ENCODE data around the gene STAT3.

The STAT3 gene

DNA sequence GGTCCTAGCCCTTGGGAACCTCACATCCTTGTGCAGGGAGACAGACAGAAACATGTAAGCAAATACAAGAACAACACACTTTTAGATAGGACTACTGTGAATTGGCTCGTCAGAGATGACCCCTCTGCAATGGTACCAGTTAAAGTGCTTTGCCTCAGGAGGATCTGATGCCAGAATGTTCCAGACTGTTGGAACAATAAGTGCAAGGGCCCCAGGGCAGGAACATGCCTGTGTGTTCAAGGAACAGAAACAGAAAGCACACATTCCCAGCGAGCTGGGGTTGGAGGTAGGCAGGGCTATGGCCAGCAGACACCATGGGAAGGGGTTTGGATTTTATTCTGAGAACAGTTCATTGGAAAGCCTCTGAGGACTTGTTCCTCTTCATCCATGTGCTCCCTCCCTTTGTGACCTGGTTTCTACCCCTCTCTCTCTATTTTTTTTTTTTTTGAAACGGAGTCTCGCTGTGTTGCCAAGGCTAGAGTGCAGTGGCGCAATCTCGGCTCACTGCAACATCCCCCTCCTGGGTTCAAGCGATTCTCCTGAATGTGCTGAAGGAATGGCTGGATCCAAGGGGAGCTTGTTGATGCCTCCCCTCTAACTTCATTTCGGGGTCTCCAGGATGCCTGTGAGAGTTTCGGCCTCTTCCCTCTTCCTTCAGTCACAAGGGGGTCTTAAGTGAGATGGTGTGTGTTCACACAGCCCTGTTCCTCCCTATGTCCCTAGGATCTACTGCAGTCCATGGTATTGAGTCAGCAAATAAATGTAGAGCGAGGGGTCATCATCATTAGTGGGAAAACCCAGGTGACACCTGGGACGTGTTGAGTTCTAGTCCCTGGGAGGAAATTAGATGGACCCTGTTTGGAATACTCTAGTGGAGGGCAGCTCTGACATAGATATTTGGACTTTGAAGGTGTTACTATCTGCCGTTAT, 93.5 kb downstream of the STAT3 start:
- DNase-seq: no peak

DNA sequence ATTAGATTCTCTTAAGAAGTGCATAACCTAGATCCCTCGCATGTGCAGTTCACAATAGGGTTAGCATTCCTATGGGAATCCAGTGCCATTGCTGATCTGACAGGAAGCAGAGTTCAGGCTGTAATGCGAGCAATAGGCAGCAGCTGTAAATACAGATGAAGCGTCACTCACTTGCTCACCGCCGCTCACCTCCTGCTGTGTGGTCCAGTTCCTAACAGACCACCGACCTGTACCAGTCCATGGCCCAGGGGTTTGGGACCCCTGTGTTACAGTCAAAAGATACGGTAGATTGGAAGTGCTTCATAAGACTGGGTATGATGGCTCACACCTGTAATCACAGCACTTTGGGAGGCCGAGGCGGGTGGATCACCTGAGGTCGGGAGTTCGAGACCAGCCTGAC, 97.1 kb downstream of the STAT3 start:
- no peak for DNase-seq

DNA sequence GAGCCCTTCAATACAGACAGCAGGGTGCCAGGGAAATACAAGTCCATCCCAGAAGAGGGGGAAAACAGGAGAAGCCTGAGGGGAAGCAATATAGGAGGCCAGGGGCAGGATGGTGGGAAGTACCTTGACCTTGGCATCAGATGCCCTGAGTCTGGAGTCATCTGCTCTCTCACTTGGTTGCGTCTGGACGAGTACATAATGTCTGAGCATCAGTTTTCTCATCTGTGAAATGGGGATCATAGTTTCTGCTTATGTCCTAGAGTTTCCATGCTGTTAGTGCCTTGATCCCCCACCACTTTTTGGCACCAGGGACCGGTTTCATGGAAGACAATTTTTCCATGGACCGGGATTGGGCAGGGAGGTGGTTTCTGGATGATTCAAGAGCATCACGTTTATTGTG, 97.7 kb downstream of the STAT3 start:
- no peak for DNase-seq

DNA sequence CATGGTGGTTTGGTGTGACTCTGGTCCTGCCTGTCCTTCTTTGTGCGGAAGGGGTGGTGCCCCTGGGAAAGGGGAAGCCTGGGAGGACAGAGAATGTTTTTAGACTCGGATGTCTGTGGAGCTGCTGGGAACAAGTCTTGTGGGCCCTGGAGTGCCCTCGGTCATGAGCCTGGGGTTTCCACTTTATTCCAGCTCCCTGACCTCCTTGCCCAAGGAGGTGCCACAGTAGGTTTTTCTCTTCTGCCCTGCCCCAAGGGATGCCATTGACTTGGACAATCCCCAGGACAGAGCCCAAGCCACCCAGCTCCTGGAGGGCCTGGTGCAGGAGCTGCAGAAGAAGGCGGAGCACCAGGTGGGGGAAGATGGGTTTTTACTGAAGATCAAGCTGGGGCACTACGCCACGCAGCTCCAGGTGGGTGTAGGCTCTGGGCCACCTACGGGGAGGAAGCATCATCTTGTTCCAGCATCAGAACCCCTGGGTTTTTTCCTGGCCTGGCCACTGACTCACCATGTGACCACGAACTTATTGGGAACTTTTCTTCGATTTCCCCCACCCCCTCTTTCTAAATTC, 98.5 kb downstream of the STAT3 start:
- no peak for DNase-seq

DNA sequence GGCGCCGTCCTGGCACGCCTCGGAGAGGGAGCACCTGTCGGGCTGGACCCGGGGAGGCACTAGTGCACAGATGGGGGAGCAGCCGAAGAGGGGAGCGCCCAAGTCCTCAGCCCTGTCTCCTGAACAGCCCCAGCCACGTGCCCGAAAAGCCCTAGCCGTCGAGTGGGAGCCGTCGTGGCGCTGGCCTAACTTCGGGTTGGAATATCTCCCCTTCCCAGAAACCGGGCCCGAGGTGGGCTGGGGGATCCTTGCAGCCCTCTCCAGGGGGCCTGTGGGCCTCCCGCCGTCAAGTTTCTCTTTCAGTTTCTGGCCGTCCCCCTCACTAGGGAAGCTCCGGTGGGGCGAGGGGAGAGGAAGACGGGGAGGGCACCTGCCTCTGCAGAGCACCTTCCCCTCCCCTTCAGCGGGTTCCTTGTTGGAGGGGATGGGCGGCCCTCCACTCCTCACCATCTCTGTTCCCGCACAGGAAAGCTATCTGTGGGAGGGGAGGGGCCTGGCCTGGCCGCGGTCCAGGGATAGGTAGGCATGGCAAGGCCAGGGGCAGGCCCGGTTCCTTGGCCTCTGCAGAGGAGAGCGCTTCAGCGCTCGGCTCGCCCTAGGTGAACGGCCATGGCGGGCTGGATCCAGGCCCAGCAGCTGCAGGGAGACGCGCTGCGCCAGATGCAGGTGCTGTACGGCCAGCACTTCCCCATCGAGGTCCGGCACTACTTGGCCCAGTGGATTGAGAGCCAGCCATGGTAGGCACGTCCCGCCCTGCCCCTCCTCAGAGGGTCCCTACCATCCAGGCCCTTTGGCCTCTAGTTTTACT, 99.2 kb downstream of the STAT3 start:
- DNase-seq: peak; percentile 36

DNA sequence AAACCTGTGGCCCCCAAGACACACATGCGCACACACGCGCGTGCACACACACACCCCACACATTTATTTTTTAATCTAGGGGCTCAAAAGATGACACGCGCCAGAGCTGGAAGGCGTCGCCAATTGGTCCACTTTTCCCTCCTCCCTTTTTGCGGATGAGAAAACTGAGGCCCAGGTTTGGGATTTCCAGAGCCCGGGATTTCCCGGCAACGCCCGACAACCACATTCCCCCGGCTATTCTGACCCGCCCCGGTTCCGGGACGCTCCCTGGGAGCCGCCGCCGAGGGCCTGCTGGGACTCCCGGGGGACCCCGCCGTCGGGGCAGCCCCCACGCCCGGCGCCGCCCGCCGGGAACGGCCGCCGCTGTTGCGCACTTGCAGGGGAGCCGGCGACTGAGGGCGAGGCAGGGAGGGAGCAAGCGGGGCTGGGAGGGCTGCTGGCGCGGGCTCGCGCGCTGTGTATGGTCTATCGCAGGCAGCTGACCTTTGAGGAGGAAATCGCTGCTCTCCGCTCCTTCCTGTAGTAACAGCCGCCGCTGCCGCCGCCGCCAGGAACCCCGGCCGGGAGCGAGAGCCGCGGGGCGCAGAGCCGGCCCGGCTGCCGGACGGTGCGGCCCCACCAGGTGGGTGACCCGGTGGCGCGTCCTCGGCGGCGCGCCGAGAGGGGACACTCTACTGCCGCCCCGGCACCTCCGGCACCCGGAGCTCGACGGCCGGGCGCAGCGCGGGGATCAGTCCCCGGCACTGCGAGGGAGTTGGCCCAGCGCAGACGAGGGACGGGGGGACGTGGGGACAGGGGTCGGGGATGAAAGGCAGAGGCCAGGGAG, 100.1 kb downstream of the STAT3 start, which contains the start of gene STAT5A:
TSS of gene STAT5A (plus strand) at position 522 of the 826 bp plus-strand sequence. CDS start 914 bp downstream, outside the sequence.
- DNase-seq: peak; percentile 58

DNA sequence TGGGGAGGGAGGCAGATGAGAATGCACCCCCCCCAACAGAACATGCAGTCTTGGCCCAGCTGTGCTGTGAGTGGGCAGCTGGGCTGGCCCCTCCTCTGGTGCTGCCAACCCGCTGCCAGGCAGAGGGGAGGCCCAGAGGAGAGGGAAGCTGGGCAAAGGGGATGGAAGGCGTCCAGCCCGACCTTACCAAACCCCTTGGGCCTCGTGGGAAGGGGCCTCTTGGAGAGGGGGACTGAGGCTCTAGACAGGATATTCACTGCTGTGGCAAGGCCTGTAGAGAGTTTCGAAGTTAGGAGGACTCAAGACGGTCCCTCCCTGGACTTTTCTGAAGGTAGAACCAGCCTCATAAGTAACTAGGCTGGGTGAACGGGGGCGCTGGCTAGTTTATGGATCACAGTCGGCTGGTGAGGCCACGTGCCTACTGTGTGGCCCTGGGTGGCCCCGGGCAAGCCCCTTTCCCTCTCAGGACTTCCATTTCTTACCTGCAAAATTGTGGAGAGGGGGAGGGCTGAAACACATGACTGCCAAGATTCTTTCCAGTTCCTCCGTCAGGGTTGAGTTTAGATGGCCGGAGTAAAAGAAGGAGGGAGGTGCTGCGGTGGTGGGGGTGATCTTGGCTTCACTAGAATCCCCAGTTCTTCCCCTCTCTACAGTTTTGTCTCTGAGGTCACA, 100.8 kb downstream of the STAT3 start:
- DNase-seq: no peak

DNA sequence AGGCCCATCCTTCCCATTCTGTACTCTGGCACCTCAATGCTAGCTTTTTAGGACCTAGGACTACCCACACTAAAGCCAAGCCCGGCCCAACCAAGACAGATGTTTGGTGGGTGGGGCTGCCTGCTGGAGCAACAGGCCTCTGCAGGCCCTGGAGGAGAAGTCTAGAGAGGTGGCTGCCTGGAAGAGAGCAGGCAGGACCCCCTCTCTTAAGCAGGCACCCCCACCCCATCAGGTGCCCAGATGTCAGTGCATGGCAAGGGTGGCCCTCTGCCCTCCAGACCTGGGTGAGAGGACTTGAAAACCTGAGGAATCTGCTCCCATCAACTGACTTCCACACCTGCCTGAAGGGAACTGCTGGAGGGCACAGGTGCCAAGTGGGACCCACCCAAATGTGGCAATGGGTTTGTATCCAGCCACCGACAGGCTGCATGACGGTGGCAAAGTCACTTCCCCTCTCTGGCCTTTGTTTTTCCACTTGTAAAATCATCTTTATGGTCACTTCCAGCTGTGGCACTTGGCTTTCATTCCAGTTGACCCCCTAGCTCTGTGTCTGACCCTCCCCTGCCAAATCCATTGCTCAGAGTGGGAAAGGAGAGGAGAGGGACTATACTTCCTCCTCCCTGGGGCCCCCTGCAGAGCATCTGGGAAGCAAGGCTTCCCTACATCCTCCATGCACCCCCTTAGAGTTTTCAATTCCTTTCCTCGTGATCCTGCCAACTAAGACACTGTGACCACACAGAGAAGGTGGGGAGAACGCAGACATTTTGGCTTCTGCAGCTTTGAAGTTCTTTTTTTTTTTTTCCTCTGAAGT, 101.6 kb downstream of the STAT3 start:
- no peak for DNase-seq

DNA sequence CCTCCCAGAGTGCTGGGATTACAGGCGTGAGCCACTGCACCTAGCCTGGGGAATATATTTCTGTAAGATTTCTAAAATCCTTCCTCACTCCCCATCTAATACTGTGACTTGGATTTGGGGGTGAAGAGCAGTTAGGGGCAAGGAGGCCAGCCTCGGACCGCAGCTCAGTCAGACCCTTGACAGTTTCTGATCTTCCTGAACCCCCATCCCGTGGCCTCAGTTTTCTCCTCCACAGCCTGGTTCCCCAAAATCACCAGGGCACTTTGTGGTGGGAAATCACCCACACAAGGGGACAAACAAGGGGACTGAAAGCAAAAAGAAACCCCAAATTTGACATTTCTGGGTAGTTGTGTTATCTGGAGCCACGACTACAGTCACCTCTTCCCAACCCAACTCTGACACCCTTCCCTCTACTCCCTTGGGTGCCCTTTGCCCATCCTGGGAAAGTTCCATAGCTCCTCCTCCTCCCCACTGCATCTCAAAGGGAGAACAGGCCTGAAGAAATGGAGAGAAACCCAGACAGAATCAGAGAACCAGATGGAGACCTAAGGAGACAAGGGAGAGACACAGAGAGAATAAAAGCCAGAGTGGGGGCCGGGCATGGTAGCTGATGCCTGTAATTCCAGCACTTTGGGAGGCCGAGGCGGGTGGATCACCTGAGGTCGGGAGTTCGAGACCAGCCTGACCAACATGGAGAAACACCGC, 102.7 kb downstream of the STAT3 start:
- no peak for DNase-seq

DNA sequence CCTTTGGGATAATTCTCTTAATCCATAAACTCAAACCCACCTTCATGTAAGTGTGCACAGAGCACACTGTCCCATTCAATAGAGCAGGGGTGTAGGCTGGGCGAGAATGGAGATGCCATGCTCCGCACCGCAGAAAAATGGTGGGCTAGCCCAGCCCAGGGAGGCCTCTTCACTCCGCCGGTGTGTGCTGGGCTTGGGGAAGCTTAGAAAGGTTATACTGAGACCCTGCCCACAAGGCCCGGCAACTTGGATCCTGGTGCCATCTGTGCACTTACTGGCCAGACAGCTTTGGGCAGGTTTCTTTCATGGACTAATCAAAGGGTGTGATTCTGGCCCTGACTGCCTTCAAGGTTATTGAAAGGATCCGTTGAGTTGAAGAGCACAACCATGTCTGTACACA, 103.7 kb downstream of the STAT3 start:
- DNase-seq: peak; percentile 7

DNA sequence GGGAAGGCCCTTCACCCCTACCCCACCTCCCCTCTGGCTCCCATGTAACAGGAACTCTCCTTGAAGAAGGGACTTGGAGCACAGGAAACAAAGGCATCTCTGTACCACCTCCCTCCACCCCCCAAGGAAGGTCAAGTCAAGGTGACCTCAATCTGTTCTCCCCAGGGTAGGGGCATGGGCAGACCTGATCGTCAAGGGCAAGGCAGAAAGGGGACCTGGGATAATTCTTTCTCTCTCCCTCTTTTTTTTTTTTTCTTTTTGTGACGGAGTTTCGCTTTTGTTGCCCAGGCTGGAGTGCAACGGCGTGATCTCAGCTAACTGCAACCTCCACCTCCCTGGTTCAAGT, 104.2 kb downstream of the STAT3 start:
- DNase-seq: no peak

DNA sequence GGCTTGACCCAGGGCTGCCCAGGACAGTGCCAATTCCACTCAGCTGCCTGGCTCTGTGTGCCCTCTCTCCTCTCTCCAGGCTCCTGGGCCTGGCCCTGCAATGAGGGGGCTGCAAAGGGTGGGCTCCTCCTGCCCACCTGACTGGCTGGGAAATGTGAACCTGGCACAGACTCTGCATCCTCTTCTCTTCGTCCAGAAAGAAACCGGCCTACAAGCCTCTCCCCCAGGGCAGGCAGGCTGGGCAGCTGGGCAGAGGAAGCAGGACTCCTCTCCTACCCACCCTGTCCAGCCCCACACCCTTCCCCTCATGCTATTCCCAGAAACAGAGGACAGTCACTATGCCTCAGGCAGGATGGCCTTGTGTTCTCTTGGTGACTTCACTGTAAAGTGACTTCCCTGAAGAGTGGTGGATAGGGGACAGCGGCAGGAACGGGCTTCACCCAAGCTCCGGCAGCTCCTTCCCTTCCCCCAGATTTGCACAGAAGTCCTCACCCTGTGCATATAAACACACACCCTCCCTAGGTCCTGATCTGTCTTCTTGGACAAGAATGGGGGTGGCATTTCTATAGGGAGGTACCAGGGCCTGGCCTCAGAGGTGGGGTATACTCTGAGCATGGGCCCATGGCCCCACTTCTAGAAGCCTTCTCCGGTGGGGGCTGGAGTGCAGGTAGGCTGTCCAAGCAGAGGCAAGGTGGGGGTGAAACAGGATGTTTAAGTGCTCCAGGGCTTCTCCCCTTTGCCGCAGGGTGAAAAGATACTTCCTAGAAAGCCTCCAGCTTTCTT, 104.8 kb downstream of the STAT3 start:
- peak; percentile 6 for DNase-seq

DNA sequence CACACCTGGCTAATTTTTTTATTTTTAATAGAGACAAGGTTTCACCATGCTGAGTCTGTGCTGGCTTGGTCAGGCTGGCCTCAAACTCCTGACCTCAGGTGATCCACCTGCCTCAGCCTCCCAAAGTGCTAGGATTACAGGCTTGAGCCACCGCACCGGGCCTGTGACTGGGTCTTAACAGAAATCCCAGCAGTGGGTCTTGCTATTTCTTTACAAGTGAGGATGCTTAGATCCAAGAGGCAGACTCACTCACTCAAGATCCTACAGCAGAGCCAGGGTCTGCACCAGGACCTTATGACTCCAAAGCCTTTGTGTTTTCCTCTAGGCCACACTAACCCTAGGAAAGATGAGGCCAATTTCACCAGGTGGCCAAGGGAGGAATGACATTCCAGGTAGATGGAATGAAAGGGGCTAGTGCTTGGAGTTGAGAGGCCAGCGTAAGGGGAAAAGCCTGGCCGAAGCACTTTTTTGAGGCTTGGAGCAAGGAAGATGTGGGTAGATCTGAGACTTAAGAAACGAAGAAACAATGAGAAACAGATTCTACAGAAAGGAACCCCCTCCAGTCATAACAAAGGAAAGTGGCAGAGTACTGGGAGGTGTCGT, 105.7 kb downstream of the STAT3 start:
- DNase-seq: no peak

DNA sequence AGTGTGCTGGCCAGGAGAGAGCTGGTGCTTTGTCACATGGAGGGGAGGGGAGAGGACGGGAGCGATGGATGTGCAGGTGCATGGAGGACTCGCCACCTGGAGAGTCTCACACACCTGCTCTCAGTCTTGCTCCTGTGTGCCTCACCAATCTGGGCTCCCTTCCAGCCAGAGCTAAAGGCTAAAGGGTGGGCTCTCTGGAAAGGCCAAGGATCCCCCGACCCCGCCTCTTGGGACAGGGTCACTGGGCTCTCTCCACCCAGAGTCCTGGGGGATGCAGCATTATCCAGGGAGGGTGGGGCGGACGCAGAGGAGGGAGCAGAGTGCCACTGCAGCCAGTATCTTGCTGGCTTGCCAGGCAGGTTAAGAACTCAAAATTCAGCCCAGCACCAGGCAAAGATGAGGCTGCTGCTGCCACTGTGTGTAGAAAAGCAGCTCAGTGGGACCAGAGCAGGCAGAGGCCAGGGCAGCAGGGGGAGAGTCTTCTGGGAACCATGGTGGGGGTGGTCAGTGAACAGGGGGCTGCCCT, 106.6 kb downstream of the STAT3 start:
- DNase-seq: peak; percentile 7

DNA sequence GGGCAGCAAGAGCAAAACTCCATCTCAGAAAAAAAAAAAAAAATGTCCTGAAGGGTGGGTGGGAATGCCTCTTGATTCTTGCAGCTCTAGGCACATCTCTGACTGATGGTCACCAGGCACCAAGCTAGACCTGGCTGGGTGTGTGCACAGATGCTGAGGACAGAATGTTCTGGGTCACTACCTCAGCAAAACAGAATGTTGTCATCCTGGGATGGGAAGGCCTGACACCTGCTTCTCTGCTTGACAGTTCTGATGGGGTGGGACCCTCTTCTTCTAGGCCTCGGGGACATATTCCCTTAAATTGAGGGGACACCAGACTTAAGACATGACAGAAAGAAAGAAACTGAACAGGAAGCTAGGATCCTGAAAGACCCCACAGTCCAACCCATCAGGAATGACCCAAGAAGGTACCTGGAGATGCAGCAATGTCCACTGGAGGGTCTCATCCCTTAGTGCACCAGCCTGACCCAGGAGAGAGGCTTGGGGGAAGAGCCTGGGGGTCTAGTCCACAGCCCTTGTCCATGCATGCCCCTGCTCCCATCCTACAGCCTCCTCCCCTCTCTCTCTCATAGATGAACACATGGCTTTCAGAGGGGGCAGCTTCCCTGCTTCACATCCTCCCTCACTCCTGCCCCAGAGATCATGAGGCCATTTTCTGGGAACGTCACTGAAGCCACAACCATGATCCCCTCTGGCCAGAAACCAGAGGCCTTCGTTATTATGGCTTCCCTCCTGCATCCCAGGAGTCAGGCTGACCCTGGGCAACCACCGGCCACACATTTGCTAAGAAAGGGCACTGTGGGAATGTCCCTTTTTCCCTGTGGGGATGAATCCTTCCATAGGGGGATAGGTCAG, 108.2 kb downstream of the STAT3 start:
- DNase-seq: no peak

DNA sequence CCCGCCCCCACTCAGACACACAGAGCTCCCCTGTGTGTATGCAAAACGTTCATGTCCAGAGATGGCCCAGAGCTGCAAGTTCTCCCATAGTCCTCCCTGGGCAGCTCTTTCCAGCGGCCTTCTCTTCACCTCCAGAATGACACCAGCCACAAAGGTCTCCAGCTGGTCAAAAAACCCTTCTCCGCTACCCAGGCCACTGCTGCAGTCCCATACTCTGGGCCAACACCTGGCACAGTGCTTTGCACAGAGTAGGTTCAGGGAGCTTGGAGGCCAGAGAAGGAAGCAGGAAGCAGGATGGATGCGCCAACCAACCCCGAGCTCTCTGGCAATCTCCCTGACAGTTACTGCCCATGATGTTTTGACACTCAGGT, 110.9 kb downstream of the STAT3 start:
- DNase-seq: no peak

DNA sequence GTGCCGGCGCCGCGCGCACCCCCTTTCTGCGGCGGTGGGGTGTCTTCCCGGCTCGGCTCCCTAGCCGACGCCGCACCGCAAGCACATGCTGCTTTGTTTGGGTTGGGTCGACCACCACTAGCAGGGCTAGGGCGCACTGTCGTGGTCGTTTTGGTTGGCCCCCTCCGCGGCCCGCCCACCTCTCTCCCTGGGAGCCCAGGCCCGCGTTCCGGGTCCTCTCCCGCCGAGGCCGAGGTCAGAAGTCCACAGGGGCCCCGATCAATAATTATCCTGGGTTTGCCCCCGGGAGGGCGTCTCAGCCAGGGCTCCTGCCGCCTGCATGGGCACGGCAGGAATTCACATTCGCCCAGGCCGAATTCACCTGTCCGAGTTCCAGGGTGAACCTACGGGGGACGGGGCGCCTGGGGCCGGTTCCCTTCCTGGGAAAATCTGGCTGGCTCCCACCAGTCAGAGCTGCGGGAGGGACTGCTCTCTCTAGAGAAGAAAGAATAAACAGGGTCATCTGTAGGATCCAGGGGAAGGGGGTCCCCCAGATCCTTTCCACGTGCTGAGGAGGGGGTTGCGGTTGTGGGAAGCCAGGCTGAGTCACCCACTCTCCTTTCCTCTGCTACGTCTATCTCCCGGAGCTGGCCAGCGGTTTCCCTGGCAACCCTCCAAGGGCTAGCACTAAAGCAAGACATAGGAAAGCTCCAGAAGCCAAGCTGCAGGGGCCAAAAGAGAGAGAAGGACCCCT, 111.5 kb downstream of the STAT3 start:
- no peak for DNase-seq

DNA sequence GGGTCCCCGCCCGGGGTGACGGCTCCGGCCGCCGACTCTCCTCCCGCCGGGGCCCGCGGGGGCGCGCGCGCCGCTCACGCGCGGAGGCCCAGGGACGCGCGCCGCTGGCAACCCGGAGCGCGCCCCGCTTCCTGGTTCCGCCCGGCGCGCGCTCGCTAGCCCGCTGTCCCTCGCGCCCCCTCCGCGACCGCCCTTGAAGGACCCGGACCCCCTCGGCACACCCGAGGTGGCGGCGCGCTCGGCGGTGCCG, 112.0 kb downstream of the STAT3 start, which contains the start of gene STAT5B:
TSS of gene STAT5B (minus strand) at position 33 of the 250 bp plus-strand sequence. CDS start 44,264 bp downstream, outside the sequence.
- DNase-seq: peak; percentile 46
